Loucy (cell line): Measurements from ENCODE around the gene STX8.

Experiments used
- H2AFZ ChIP-seq: fragments of 200-600 bp; sonication (generic); 2 replicates; pipeline ENCODE4 v1.6.0; 2016; ENCODE audit warnings: antibody characterized with exemption, mild to moderate bottlenecking, low read length, moderate library complexity
- H3F3A ChIP-seq: fragments of 200-600 bp; 2 replicates; pipeline ENCODE4 v1.6.0; 2016; ENCODE audit warnings: antibody characterized with exemption, low read depth, mild to moderate bottlenecking
- H3K27me3 ChIP-seq: fragments of 200-600 bp; sonication (generic); 2 replicates; pipeline ENCODE4 v1.6.1; 2014; ENCODE audit warnings: low read length, mild to moderate bottlenecking; ENCODE audit not compliant: insufficient read depth, poor library complexity, severe bottlenecking
- H3K36me3 ChIP-seq: fragments of 200-600 bp; sonication (generic); 2 replicates; pipeline ENCODE4 v1.6.1; 2016; ENCODE audit warnings: low read length; ENCODE audit not compliant: insufficient read depth
- H3K4me1 ChIP-seq: fragments of 200-600 bp; sonication (generic); 2 replicates; pipeline ENCODE4 v1.5.1; 2014; ENCODE audit warnings: low read length, mild to moderate bottlenecking; ENCODE audit not compliant: insufficient read depth, poor library complexity, severe bottlenecking
- H3K4me2 ChIP-seq: fragments of 200-600 bp; sonication (generic); 2 replicates; pipeline ENCODE4 v1.6.0; 2014; ENCODE audit warnings: antibody characterized with exemption, low read length, low read depth, mild to moderate bottlenecking; ENCODE audit not compliant: poor library complexity, severe bottlenecking
- H3K4me3 ChIP-seq: fragments of 200-600 bp; sonication (generic); 2 replicates; pipeline ENCODE4 v1.5.1; 2014; ENCODE audit warnings: low read length, mild to moderate bottlenecking, mixed read lengths; ENCODE audit not compliant: poor library complexity, severe bottlenecking
- H3K79me2 ChIP-seq: fragments of 200-600 bp; sonication (generic); 2 replicates; pipeline ENCODE4 v1.6.1; 2014; ENCODE audit warnings: low read length; ENCODE audit not compliant: insufficient read depth
- H3K9ac ChIP-seq: fragments of 200-600 bp; sonication (generic); 2 replicates; pipeline ENCODE4 v1.6.0; 2014; ENCODE audit warnings: mild to moderate bottlenecking, low read depth, low read length, moderate library complexity; ENCODE audit not compliant: poor library complexity, severe bottlenecking
- H3K9me2 ChIP-seq: fragments of 200-600 bp; sonication (generic); replicated peaks from 2 replicates; pipeline ENCODE4 v1.6.1; 2016; ENCODE audit warnings: low read depth, low read length, mixed read lengths
- H3K9me3 ChIP-seq: fragments of 200-600 bp; sonication (generic); 2 replicates; pipeline ENCODE4 v1.6.1; 2014; ENCODE audit warnings: mild to moderate bottlenecking, antibody characterized with exemption, low read length, low read depth; ENCODE audit not compliant: insufficient read depth
- H4K20me1 ChIP-seq: fragments of 200-600 bp; sonication (generic); 2 replicates; pipeline ENCODE4 v1.6.0; 2014; ENCODE audit warnings: antibody characterized with exemption, low read length, mild to moderate bottlenecking; ENCODE audit not compliant: insufficient read depth, poor library complexity, severe bottlenecking
- EZH2phosphoT487 ChIP-seq: fragments of 200-600 bp; IDR thresholded peaks from 2 replicates; pipeline ENCODE4 v1.6.1; 2018; ENCODE audit warnings: antibody characterized with exemption, mild to moderate bottlenecking, moderate library complexity, borderline replicate concordance
- TF ChIP-seq, protein P1 (sequence below): fragments of 200-600 bp; sonication (generic); conservative IDR thresholded peaks from 2 replicates; pipeline ENCODE4 v1.5.1; 2014; ENCODE audit warnings: mild to moderate bottlenecking, antibody characterized with exemption, low read length

STX8 gene

DNA sequence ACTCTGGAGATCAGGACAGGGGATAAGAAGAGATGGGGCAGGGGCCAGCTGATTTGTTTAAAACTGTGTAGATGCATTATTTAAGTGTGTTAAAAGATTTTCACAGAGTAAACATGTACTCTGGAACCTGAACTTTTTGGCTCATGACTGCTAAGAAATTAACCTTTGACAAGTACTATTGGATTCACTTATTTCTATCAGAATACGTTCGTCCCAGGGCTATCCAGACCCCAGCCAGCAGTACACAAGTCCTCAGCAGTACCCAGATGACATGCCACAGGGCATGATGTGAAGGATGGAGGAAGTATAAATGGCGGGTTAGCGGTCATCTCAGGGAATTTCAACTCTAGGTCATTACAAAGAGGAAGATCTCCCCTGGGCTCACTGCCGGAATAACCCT, 253.7 kb downstream of the STX8 start:
- H3F3A ChIP-seq = no peaks in the 10 kb centered on the region
- TF ChIP-seq, protein P1, sequence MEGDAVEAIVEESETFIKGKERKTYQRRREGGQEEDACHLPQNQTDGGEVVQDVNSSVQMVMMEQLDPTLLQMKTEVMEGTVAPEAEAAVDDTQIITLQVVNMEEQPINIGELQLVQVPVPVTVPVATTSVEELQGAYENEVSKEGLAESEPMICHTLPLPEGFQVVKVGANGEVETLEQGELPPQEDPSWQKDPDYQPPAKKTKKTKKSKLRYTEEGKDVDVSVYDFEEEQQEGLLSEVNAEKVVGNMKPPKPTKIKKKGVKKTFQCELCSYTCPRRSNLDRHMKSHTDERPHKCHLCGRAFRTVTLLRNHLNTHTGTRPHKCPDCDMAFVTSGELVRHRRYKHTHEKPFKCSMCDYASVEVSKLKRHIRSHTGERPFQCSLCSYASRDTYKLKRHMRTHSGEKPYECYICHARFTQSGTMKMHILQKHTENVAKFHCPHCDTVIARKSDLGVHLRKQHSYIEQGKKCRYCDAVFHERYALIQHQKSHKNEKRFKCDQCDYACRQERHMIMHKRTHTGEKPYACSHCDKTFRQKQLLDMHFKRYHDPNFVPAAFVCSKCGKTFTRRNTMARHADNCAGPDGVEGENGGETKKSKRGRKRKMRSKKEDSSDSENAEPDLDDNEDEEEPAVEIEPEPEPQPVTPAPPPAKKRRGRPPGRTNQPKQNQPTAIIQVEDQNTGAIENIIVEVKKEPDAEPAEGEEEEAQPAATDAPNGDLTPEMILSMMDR = no peak
- TF ChIP-seq EZH2phosphoT487 = no peak
- H3K4me2 ChIP-seq = no peak overlapping the region

DNA sequence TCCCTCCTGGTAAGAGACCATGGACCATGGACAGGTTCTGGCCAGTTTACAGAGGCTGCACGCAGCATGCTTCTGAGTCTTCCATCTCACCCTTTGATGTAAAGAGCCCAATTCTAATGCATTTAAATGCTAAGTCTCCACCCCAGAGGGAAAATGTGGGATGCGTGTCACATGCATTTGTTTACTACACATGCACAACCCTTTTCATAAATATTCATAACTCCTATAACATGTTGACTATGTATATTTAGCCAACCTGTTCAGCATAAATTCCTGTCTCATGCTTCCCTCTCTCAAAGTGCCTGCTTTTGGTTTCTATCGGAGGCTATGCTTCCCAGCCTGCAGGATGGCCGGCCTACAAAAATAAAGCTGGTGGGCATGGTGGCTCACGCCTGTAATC, 260.3 kb downstream of the STX8 start:
- Histone ChIP-seq H3K4me3 (no peak overlapping the region), H3K9me2 (no peaks in the 10 kb centered on the region), H3K79me2 (no peaks in the 10 kb centered on the region), H3K9ac (no peak overlapping the region), H2AFZ (no peak overlapping the region), H3K4me2 (no peak overlapping the region), H3K27me3 (no peaks in the 10 kb centered on the region), H3K4me1 (no peaks in the 10 kb centered on the region), H3K9me3 (peaks cover 7% of the 10 kb centered on the region), H4K20me1 (no peaks in the 10 kb centered on the region), H3F3A (no peaks in the 10 kb centered on the region), H3K36me3 (no peaks in the 10 kb centered on the region)
- TF ChIP-seq, protein P1 = no peak
- TF ChIP-seq EZH2phosphoT487 = no peak

More for the DNA sequence above, 253.7 kb downstream of the STX8 start:
- no peaks in the 10 kb centered on the region for H4K20me1 ChIP-seq
- no peak overlapping the region for H2AFZ ChIP-seq
- H3K9me3 ChIP-seq = peaks cover 7% of the 10 kb centered on the region
- H3K36me3 ChIP-seq = no peaks in the 10 kb centered on the region
- no peaks in the 10 kb centered on the region for H3K27me3 ChIP-seq
- no peak overlapping the region for H3K4me3 ChIP-seq
- H3K9me2 ChIP-seq = no peaks in the 10 kb centered on the region
- H3K79me2 ChIP-seq = no peaks in the 10 kb centered on the region
- H3K9ac ChIP-seq = no peak overlapping the region
- no peaks in the 10 kb centered on the region for H3K4me1 ChIP-seq

DNA sequence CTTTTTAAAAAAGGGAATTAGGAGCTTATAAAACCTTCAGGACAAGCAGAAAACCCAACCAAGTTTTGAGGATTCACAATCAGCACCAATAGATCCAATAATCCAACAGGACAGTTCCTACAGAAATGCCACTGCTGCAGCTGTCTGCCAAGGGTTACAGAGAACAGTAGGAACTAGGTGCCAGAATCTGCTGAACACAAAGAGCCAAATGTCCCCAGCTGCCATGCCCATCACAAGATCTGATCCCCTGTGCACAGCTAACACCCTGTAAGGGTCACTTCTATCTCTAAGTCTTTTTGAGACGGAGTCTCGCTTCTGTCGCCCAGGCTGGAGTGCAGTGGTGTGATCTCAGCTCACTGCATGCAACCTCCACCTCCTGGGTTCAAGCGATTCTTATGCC, 262.3 kb downstream of the STX8 start:
- H3K79me2 ChIP-seq = no peaks in the 10 kb centered on the region
- no peaks in the 10 kb centered on the region for H4K20me1 ChIP-seq
- no peaks in the 10 kb centered on the region for H3K36me3 ChIP-seq
- no peaks in the 10 kb centered on the region for H3K9me2 ChIP-seq
- no peak overlapping the region for H2AFZ ChIP-seq
- no peak overlapping the region for H3K4me3 ChIP-seq
- TF ChIP-seq, protein P1 = no peak
- TF ChIP-seq EZH2phosphoT487 = no peak
- no peaks in the 10 kb centered on the region for H3K27me3 ChIP-seq
- no peak overlapping the region for H3K9ac ChIP-seq
- H3F3A ChIP-seq = no peaks in the 10 kb centered on the region
- H3K4me2 ChIP-seq = no peak overlapping the region
- H3K4me1 ChIP-seq = no peaks in the 10 kb centered on the region
- H3K9me3 ChIP-seq = peaks cover 3% of the 10 kb centered on the region
